ENCODE data around the gene ZMYND8. TPM values are rescaled to one million over a fixed set of nuclear protein-coding genes. Genes with fewer than 3 reads are reported as not detected.

The ZMYND8 gene
- total RNA-seq, 4 donors from 2014 or later = 44.6 to 78.6 (median 65.8) TPM

GRCh38 chr20:47187450-47188195 is 168.9 kb downstream of the ZMYND8 start:
- 88% methylated on average over 17 of the region's 19 CpGs for whole genome bisulfite sequencing
- Histone ChIP-seq H3K27ac (replicated peaks in 1 of 4) (no peak overlapping the region), H3K27me3 (no peaks in the 10 kb centered on the region), H3K36me3 (peaks cover 0 to 12% (median 0%) of the 10 kb centered on the region in 4 donors), H3K4me1 (no peaks in the 10 kb centered on the region), H3K9me3 (no peaks in the 10 kb centered on the region), H3K4me3 (no peak overlapping the region)
- no peak for DNase-seq (ENCODE audit: extremely low spot score)
- peak; percentile 14 for TF ChIP-seq POLR2A (IDR thresholded peaks at IDR 0.05; ENCODE audit: low read depth)
- TF ChIP-seq CTCF (IDR thresholded peaks at IDR 0.05) = no peak
- intact Hi-C loops (cut with DNase I) = no loop called here

- TF ChIP-seq EP300 (IDR thresholded peaks at IDR 0.05) (no peak), POLR2AphosphoS5 (IDR thresholded peaks at IDR 0.05) (no peak), CTCF (IDR thresholded peaks at IDR 0.05) (no peak), POLR2A (IDR thresholded peaks at IDR 0.05; ENCODE audit: low read depth) (no peak)
- Histone ChIP-seq H3K9me3 (no peaks in the 10 kb centered on the region), H3K4me3 (no peak overlapping the region), H3K36me3 (peaks cover 0 to 18% (median 0%) of the 10 kb centered on the region in 4 donors), H3K27me3 (no peaks in the 10 kb centered on the region), H3K27ac (replicated peaks in 1 of 4) (no peak overlapping the region), H3K4me1 (no peaks in the 10 kb centered on the region)
- intact Hi-C loops (cut with DNase I) = no loop called here
- no peak for DNase-seq (ENCODE audit: extremely low spot score)
- 74% methylated on average over 9 of the region's 9 CpGs for WGBS
Observed at GRCh38 chr20:47183367-47183766, 173.1 kb downstream of the ZMYND8 start.

- Histone ChIP-seq H3K27ac (replicated peaks in 1 of 4) (no peak overlapping the region), H3K36me3 (peaks cover 0 to 13% (median 0%) of the 10 kb centered on the region in 4 donors), H3K4me3 (no peak overlapping the region), H3K9me3 (no peaks in the 10 kb centered on the region), H3K27me3 (no peaks in the 10 kb centered on the region), H3K4me1 (no peaks in the 10 kb centered on the region)
- TF ChIP-seq CTCF (IDR thresholded peaks at IDR 0.05) = no peak
- TF ChIP-seq POLR2AphosphoS5 (IDR thresholded peaks at IDR 0.05) = no peak
- no peak for TF ChIP-seq POLR2A (IDR thresholded peaks at IDR 0.05; ENCODE audit: low read depth)
- TF ChIP-seq EP300 (IDR thresholded peaks at IDR 0.05) = no peak
- intact Hi-C loops (cut with DNase I) = no loop called here
- DNase-seq (ENCODE audit: extremely low spot score) = no peak
- 77% methylated on average over 5 of the region's 5 CpGs for WGBS
Observed at GRCh38 chr20:47181056-47181862, 175.2 kb downstream of the ZMYND8 start.

- DNase-seq (ENCODE audit: extremely low spot score) = no peak
- Histone ChIP-seq H3K36me3 (peaks cover 0 to 13% (median 0%) of the 10 kb centered on the region in 4 donors), H3K4me3 (no peak overlapping the region), H3K4me1 (no peaks in the 10 kb centered on the region), H3K27me3 (no peaks in the 10 kb centered on the region), H3K9me3 (no peaks in the 10 kb centered on the region), H3K27ac (replicated peaks in 1 of 4) (no peak overlapping the region)
- intact Hi-C loops (cut with DNase I) = no loop called here
- no peak for TF ChIP-seq EP300 (IDR thresholded peaks at IDR 0.05)
Observed at GRCh38 chr20:47179267-47179666, 177.2 kb downstream of the ZMYND8 start.

- H3K9me3 ChIP-seq = no peaks in the 10 kb centered on the region
- peaks cover 0 to 11% (median 0%) of the 10 kb centered on the region in 4 donors for H3K36me3 ChIP-seq
- no peaks in the 10 kb centered on the region for H3K27me3 ChIP-seq
- intact Hi-C loops (cut with DNase I) = no loop called here
- 82% methylated on average over 1 of the region's 1 CpG for WGBS
- TF ChIP-seq EP300 (IDR thresholded peaks at IDR 0.05) (no peak), POLR2AphosphoS5 (IDR thresholded peaks at IDR 0.05) (no peak), CTCF (IDR thresholded peaks at IDR 0.05) (no peak), POLR2A (IDR thresholded peaks at IDR 0.05; ENCODE audit: low read depth) (no peak)
- no peak for DNase-seq (ENCODE audit: extremely low spot score)
- H3K4me1 ChIP-seq = no peaks in the 10 kb centered on the region
- H3K27ac ChIP-seq (replicated peaks in 1 of 4) = no peak overlapping the region
- no peak overlapping the region for H3K4me3 ChIP-seq
Observed at GRCh38 chr20:47178851-47179250, 177.6 kb downstream of the ZMYND8 start.
